HG02678 (cell line): ENCODE results near the gene MAN2C1.
"Not testable (repeated sequence)": the region's sequence is repeated elsewhere in the genome, so short reads cannot be mapped to it uniquely, and the experiment has no call there.

Experiments used
- ATAC-seq: cut with Tn5 transposase; IDR thresholded peaks from one replicate; pipeline ENCODE4 v1.9.1; 2021; ENCODE audit warnings: mild to moderate bottlenecking, moderate library complexity; ENCODE audit not compliant: unreplicated experiment

The MAN2C1 gene

DNA sequence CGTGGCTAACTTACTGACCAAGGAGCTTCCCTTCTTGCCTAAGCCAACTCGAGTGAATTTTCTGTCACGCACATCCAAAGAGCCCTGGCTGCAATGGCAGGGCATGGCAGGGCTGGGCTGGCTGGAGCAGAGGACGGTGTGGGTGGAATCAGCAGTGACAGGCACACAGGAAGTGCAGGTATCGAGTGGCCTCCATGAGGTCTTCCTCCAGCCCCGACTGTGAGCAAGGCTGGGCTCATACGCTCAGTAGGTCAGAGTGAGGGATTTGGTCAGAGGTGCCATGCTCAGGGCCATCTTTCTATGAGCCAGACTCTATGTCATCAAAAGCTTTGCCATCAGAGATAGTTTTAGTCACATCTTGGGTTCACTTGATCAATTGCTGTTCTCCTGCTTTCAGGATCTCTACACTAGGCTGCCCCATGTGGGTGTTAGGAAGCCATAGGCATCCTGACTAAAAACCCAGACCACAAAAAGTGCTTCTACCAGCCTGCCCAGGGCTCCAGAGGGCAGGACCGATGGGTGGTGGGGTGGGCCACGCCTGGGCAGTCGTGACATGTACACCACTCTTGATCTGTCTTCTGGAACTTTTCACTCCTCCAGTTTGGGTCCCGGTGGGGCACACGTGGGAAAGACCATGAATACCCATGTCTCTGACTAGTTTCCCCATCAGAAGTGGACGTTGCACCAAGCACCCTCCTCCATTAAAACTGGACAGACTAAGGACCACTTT, 55.1 kb downstream of the MAN2C1 start:
- ATAC-seq, result no peak

DNA sequence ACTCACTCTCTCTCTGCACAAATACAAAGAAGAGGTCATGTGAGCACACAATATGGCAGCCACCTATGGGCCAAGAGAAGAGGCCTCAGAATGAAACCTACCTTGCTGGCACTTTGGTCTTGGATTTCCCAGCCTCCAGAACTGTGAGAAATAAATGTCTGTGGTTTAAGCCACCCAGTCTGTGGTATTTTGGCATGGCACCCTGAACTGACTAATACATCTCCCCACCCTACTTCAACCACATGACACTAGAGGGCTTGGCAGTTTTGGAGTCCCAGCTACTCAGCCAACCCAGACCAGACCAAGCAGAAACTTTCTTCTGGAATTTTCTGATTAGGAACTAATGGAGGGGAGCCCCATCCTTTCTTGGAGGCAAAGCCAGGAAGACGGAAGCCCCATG, 55.9 kb downstream of the MAN2C1 start:
- ATAC-seq, result not testable (repeated sequence)

DNA sequence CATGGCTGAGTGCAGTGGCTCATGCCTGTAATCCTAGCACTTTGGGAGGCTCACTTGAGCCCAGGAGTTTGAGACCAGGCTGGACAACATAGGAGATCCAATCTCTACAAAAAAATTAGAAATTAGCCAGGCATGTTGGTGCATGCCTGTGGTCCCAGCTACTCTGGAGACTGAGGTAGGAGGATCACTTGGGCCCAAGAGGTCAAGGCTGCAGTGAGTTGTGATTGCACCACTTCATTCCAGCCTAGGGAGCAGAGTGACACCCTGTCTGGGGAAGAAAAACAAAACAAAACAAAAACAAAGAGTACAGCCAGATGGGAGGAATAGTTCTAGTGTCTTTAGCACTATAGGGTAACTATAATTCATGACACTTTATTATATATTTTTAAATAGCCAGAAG, 58.7 kb downstream of the MAN2C1 start:
- no peak for ATAC-seq

DNA sequence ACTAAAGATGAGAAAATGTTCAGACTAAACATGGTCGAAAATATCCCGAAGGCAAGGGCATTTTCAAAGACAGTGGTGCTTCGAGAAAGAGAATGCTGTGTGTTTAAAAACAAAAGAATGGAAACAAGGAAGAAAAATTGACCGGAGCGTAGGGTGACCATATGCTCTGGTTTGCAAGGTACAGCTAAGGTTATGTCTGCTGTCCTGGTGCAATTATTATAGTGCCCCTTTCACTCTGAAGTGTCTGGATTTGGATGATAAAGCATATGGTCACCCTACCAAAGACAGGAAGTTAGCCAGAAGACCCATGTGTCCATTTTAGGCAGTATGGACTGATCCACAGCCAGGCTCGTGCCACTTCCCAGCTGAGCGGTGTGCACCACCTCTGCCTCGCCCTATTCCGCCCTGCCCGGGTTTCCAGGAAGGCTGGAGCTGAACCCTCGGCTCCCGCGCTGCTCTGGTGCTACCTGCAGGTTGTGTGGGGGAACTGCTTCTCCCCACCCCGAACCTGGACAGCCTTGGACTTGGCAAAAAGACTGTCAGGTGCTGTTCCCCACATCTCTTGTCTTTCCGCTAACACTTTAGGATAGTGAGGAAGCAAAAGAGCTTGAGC, 60.5 kb downstream of the MAN2C1 start:
- no peak for ATAC-seq

DNA sequence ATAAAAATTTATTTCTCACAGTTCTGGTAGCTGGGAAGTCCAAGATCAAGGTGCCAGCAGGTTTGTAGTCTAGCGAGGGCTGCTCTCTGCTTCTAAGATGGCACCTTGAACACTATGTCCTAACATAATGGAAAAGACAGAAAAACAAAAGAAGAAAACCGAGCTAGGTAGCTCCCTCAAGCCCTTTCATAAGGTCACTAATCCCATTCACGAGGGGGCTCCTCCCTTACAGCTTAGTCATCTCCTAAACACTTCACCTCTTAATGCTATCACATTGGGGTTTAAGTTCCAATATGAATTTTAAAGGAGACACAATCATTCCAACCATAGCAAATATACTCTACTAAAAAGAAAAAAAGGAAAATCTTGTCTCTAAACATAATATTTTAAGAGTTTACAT, 62.2 kb downstream of the MAN2C1 start:
- no peak for ATAC-seq
